Activated CD8-positive, alpha-beta memory T cell treated with anti-CD3 and anti-CD28 coated beads for 24 hours (primary cell): Measurements from ENCODE around the gene KMT2A.
"Not testable (repeated sequence)": the region's sequence is repeated elsewhere in the genome, so short reads cannot be mapped to it uniquely, and the experiment has no call there.

Experiments
- DNase-seq: peaks from one replicate; pipeline ENCODE4 v3.0.0-alpha.2; 2020

KMT2A gene

GRCh38 chr11:118435893-118436624 lies at the start of gene KMT2A:
Gene KMT2A, plus strand, starts transcription at chr11:118436492. Its CDS starts 21 bp downstream, at chr11:118436513.
- DNase-seq = peak; percentile 99

GRCh38 chr11:118396097-118396501 lies 40.2 kb upstream of the KMT2A start:
- DNase-seq = no peak

DNA sequence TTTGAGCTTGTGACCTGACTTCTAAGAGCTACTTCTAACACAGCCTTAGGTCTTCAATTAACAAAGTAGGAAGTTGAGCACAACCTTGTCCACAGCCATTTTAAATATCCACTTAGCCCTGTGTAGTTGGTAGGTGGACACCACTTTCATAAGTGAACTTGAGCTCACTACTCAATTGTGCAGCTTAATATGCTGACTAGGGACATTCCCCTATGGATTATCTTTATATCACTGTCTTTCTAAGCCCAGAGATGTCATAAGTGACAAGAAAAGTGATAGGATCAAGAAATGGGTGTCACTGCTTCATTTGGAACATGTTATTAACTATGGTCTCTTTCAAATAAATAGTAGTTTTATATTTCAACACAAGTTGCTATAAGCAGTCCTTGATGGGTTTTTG lies 38.8 kb upstream of the KMT2A start:
- DNase-seq = no peak

GRCh38 chr11:118398791-118399559 lies 37.3 kb upstream of the KMT2A start:
- no peak for DNase-seq

GRCh38 chr11:118401151-118401879 lies 35.0 kb upstream of the KMT2A start, which contains the start of gene ATP5MG:
Gene ATP5MG, plus strand, starts transcription at chr11:118401606. Its CDS starts 60 bp downstream, at chr11:118401666.
- DNase-seq = peak; percentile 94

GRCh38 chr11:118401880-118402590 lies 34.3 kb upstream of the KMT2A start:
- DNase-seq = no peak

DNA sequence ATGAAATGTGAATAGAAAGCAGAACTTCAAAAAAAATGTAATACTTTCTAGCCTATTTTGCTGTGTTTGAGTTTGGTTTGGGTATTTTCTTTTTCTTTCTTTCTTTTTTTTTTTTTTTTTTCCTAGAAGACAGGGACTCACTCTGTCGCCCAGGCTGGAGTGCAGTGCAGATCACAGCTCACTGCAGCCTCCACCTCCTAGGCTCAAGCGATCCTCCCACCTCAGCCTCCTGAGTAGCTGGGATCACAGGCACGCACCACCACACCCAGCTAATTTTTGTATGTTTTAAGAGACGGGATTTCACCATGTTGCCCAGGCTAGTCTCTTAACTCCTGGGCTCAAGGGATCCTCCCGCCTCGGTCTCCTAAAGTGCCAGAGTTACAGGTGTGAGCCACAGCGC lies 33.7 kb upstream of the KMT2A start:
- not testable (repeated sequence) for DNase-seq

DNA sequence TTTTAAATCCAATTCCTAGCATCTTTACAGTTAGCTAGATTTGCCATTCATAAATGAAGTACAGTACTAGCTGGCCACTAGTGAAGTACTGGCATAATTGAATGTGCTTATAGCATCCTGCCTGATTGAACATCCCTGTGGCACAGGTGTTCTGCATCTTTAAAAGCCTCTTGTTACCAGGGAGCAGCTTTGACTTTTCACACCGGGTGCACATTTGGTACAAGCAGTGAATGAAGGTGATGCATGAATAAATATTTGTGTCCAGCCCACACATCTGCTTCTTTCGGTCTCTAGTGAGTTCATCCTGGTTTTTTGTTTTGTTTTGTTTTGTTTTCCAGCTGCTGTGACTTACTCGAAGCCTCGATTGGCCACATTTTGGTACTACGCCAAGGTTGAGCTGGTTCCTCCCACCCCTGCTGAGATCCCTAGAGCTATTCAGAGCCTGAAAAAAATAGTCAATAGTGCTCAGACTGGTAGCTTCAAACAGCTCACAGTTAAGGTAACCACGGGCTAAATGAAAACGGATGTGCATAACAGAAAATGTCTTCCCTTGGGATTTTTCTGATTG lies 29.6 kb upstream of the KMT2A start:
- no peak for DNase-seq

DNA sequence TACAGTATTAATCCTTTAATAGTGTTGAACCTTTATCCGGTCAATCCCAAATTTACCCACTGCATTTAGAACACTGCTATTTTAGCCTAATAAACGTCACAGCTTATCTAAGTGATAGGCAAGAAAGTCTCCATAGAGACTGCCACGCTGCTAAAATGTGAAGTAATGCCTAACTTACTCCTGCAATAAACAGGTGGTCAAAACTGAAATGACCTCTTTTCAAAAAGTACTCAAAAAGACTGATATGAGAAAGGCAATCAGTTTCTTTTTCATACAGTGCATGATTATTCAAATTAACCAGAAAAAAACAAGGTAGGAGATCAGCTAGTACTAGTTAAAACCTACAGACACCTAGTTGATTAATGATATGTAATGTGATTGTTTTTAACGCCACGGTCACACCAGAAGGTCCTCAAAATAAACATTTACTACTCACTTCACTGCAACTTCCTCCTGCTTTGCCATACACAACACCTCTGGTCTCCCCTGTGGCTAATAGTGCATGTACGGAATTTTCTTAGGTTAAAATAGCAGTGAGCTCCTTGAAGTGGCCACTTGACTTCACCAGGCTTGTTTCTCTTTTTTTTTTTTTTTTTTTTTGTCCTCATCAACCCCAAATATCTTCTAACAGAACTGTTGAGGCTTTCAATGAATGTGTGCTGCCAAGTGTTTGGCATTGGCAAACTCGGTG lies 26.1 kb upstream of the KMT2A start:
- no peak for DNase-seq

DNA sequence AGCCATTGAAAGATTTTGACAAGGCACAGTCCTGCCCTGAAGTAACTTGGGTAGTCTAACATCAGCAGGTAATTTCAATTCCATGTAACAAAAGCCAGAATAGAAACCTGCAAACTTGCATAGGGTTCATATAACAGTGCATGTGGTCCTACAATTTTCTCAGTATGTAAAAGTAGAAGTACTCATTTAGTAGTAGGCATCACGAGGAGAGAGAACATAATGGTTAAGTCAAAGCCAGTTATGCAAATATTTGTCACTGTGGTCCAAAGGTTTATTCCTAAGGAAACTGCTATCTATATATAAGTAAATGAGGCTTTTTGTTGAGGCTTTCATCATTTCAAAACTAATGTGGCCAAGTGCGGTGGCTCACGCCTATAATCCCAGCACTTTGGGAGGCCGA lies 24.8 kb upstream of the KMT2A start:
- DNase-seq = no peak

- no peak for DNase-seq
These were observed 23.4 kb upstream of the KMT2A start for GRCh38 chr11:118412921-118413320.

GRCh38 chr11:118415062-118415738 lies 21.1 kb upstream of the KMT2A start:
- DNase-seq = no peak

DNA sequence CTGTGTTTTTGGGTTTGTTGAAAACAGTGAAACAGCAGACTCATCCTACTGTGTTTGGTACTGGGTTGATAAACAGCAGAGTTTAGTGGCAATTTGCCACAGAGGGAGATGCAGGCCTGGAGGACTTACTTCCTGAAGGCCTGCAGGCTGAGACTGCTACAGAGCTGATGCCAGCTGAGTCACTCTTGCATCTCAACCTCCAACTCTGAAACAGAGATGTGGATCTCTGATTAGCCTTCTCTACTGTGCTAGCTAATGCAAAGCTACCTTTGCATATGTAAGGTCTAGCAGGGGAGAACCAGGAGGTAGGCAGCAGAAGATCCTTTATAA lies 20.6 kb upstream of the KMT2A start:
- no peak for DNase-seq

DNA sequence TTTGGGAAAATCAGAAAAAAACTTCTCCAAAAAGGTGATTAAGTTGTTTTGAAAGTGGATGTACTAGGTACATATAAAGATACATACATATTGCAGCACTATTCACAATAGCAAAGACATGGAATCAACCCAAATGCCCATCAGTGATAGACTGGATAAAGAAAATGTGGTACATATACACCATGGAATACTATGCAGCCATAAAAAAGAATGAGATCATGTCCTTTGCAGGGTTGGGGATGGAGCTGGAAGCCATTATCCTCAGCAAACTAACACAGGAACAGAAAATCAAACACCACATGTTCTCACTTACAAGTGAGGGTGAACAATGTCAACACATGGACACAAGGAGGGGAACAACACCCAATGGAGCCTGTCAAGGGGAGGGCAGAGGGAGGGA lies 19.4 kb upstream of the KMT2A start:
- not testable (repeated sequence) for DNase-seq

- DNase-seq = no peak
These were observed 18.5 kb upstream of the KMT2A start for GRCh38 chr11:118417801-118418200.

DNA sequence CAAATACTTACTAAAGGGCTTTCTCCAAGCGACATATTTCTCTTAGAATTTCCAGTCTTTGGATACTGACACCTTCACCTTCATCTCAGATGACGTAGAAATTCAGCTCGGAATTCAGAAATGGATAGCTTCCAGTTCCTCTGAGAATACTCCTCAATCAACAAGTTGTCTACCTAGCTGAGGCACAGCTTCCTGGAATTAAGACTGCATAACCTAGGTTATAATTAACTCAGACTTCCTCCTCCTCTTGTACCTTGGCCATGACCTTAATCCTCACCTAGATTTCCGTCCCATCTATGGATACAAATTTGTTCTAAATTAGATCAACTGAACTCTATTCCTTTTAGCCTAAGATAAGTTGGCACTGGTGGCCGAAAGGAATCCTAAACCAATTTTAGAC lies 17.5 kb upstream of the KMT2A start:
- no peak for DNase-seq

- DNase-seq = no peak
These were observed 8.6 kb upstream of the KMT2A start for GRCh38 chr11:118427707-118428106.

DNA sequence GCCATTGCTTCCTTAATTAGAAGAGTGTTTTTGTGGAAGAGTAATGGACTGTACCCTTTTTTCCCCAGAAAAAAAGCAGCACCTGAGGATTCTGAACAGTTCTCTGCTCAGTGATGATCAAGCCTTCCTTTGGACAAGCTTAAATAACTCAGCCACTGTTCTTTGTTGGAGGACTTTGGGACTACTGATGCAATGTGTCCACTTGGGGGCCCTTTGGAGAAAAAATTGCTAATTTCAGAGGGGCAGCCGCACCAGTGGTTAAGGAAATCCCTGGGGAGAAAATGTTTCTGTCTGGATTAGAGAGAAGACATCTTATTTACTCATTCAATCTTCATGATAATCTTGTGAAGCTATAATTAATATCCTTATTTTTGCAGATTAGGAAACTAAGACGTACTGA lies 5.3 kb upstream of the KMT2A start:
- no peak for DNase-seq

- no peak for DNase-seq
These were observed 2.2 kb upstream of the KMT2A start for GRCh38 chr11:118434123-118434552.

DNA sequence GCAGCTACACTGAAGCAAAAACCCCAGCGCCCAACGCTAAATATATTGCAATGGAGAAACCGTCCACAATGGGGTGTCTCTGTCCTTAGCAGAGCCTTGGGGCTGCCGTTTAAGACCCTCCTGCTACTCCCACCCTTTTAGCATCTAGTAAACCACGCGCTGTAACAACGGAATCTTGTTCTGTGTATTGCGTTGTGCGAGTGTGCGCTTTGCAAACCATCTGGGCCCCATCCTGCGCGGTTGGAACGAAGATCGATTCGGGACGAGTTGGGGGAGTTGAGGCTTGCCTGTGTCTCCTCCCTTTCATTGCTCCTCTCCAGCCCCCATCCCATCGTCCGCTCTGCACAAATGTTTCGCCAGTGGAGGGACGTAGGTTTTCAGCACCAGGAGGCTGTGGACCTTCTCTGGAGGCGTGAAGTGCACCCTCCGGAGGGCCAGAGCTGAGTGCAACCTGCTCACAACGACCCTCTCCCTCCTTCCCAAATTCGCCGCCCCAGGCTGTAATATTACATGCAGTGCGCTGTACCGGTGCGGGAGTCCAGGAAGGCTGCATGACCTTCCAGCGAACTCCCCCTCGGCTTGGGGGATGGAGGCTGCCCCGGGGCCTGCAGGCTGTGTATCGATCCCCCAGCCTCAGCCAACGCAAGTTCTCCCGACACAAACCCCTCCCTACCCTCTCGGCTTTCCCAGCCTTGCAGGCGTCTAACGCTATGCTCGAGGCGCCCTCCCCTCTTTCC lies 1.6 kb upstream of the KMT2A start:
- DNase-seq = peak; percentile 78
